Gastroesophageal sphincter (tissue), 3 donors: ENCODE data around the gene CXCL5.

ENCODE experiments used
- CTCF ChIP-seq, 4 experiments: fragments of 200-600 bp in 2 of 4; fragments of 450-650 bp in 2 of 4; sonication (generic) in 1 of 4; IDR thresholded peaks; one replicate each; pipeline ENCODE4 v1.5.1; 2017 to 2019; ENCODE audit warnings: antibody characterized with exemption in 4 of 4, mild to moderate bottlenecking in 2 of 4, moderate library complexity in 2 of 4
- EP300 ChIP-seq: sonication (generic); formaldehyde crosslinking; IDR thresholded peaks from one replicate; pipeline ENCODE4 v1.6.1; 2017; ENCODE audit warnings: antibody characterized with exemption, mild to moderate bottlenecking
- POLR2A ChIP-seq, 2 donors: fragments of 450-650 bp; IDR thresholded peaks; one replicate each; pipeline ENCODE4 v1.6.1; 2017; ENCODE audit warnings: antibody characterized with exemption in 2 of 2, mild to moderate bottlenecking in 2 of 2, moderate library complexity in 1 of 2
- POLR2AphosphoS5 ChIP-seq: sonication (generic); formaldehyde crosslinking; IDR thresholded peaks from one replicate; pipeline ENCODE4 v1.6.1; 2017; ENCODE audit warnings: antibody characterized with exemption

GRCh38 chr4:74045247-74045646 lies 46.8 kb upstream of the CXCL5 start:
- no peak for TF ChIP-seq CTCF (IDR thresholded peaks at IDR 0.05)
- no peak for TF ChIP-seq POLR2A (IDR thresholded peaks at IDR 0.05)
- no peak for TF ChIP-seq EP300
- no peak for TF ChIP-seq POLR2AphosphoS5
